Measurements from ENCODE around the gene HCRT.
"Not testable (repeated sequence)": the region's sequence is repeated elsewhere in the genome, so short reads cannot be mapped to it uniquely, and the experiment has no call there.

The HCRT gene

GRCh38 chr17:42179335-42179734 lies 5.9 kb downstream of the HCRT start:
- no peak for DNase-seq

- no peak for DNase-seq
Observed at GRCh38 chr17:42178817-42179216, 6.4 kb downstream of the HCRT start.

- no peak for DNase-seq
Observed at GRCh38 chr17:42177684-42178083, 7.6 kb downstream of the HCRT start.

- no peak for DNase-seq
Observed at GRCh38 chr17:42174126-42174783, 11.0 kb downstream of the HCRT start.

- no peak for DNase-seq
Observed at GRCh38 chr17:42171831-42172230, 13.4 kb downstream of the HCRT start.

- no peak for DNase-seq
Observed at GRCh38 chr17:42169351-42169750, 15.9 kb downstream of the HCRT start.

GRCh38 chr17:42167807-42168206 lies 17.4 kb downstream of the HCRT start:
- no peak for DNase-seq

- DNase-seq, result no peak
Observed at GRCh38 chr17:42166196-42166763, 19.0 kb downstream of the HCRT start.

- no peak for DNase-seq
Observed at GRCh38 chr17:42165751-42166150, 19.5 kb downstream of the HCRT start.

GRCh38 chr17:42163696-42164407 lies 21.4 kb downstream of the HCRT start:
- DNase-seq, result no peak

- DNase-seq, result no peak
Observed at GRCh38 chr17:42163113-42163512, 22.1 kb downstream of the HCRT start.

GRCh38 chr17:42160531-42160910 lies 24.7 kb downstream of the HCRT start:
- DNase-seq, result no peak

- DNase-seq, result no peak
Observed at GRCh38 chr17:42159796-42160530, 25.3 kb downstream of the HCRT start.

GRCh38 chr17:42155614-42156045 lies 29.6 kb downstream of the HCRT start:
- no peak for DNase-seq

- no peak for DNase-seq
Observed at GRCh38 chr17:42153919-42154742, 31.1 kb downstream of the HCRT start.

- no peak for DNase-seq
Observed at GRCh38 chr17:42146911-42147607, 38.2 kb downstream of the HCRT start.

- DNase-seq, result not testable (repeated sequence)
Observed at GRCh38 chr17:42143138-42143537, 42.1 kb downstream of the HCRT start.

GRCh38 chr17:42142371-42142896 lies 42.8 kb downstream of the HCRT start:
- no peak for DNase-seq

- DNase-seq, result no peak
Observed at GRCh38 chr17:42141382-42141781, 43.9 kb downstream of the HCRT start.

- not testable (repeated sequence) for DNase-seq
Observed at GRCh38 chr17:42140690-42141089, 44.6 kb downstream of the HCRT start.

GRCh38 chr17:42138749-42139492 lies 46.3 kb downstream of the HCRT start:
- no peak for DNase-seq
